Mammary epithelial cell (primary cell): ENCODE data around the gene TP53TG3D.
"Not testable (repeated sequence)": the region's sequence is repeated elsewhere in the genome, so short reads cannot be mapped to it uniquely, and the experiment has no call there.

Source experiments
- EZH2 ChIP-seq: IDR thresholded peaks from 2 replicates; pipeline ENCODE4 v1.6.1; 2012; ENCODE audit warnings: low read length, inconsistent platforms, borderline replicate concordance
- TF ChIP-seq, protein P1 (sequence below), 2 donors: IDR thresholded peaks in 1 of 2; conservative IDR thresholded peaks in 1 of 2; 2 replicates each; pipeline ENCODE4 v1.5.1; 2011 to 2012; ENCODE audit warnings: inconsistent platforms in 2 of 2, low read length in 2 of 2, mild to moderate bottlenecking in 2 of 2, control low read depth in 1 of 2, low read depth in 1 of 2; ENCODE audit not compliant: insufficient read depth in 1 of 2; ENCODE audit errors: extremely low read depth in 1 of 2

DNA sequence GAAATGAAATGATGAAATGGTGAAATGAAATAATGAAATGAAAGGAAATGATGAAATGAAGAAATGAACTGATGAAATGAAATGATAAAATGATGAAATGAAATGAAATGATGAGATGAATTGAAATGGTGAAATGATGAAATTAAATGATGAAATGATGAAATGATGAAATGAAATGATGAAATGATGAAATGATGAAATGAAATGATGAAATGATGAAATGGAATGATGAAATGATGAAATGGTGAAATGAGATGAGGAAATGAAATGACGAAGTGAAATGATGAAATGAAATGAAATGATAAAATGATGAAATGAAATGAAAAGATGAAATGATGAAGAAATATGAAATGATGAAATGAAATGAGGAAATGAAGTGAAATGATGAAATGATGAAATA lies 28.8 kb downstream of the TP53TG3D start:
- TF ChIP-seq, protein P1, sequence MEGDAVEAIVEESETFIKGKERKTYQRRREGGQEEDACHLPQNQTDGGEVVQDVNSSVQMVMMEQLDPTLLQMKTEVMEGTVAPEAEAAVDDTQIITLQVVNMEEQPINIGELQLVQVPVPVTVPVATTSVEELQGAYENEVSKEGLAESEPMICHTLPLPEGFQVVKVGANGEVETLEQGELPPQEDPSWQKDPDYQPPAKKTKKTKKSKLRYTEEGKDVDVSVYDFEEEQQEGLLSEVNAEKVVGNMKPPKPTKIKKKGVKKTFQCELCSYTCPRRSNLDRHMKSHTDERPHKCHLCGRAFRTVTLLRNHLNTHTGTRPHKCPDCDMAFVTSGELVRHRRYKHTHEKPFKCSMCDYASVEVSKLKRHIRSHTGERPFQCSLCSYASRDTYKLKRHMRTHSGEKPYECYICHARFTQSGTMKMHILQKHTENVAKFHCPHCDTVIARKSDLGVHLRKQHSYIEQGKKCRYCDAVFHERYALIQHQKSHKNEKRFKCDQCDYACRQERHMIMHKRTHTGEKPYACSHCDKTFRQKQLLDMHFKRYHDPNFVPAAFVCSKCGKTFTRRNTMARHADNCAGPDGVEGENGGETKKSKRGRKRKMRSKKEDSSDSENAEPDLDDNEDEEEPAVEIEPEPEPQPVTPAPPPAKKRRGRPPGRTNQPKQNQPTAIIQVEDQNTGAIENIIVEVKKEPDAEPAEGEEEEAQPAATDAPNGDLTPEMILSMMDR (conservative IDR thresholded peaks at IDR 0.05 in 1 of 2, IDR thresholded peaks at IDR 0.05 in 1 of 2; ENCODE audit: extremely low read depth in 1 of 2, insufficient read depth in 1 of 2, low read depth in 1 of 2, low read length in 2 of 2), result not testable (repeated sequence)
- TF ChIP-seq EZH2, result not testable (repeated sequence)
